Lower leg skin (tissue), 3 donors: Measurements from ENCODE around the gene HIPK1.

Source experiments
- POLR2A ChIP-seq, 2 donors: fragments of 450-650 bp; IDR thresholded peaks; one replicate each; pipeline ENCODE4 v1.6.1; 2016 to 2017; ENCODE audit warnings: antibody characterized with exemption in 2 of 2, mild to moderate bottlenecking in 1 of 2, moderate library complexity in 1 of 2
- TF ChIP-seq, protein P1 (sequence below), 3 donors: fragments of 450-650 bp; IDR thresholded peaks; one replicate each; pipeline ENCODE4 v1.5.1; 2016; ENCODE audit warnings: antibody characterized with exemption in 3 of 3, mild to moderate bottlenecking in 3 of 3, moderate library complexity in 2 of 3

DNA sequence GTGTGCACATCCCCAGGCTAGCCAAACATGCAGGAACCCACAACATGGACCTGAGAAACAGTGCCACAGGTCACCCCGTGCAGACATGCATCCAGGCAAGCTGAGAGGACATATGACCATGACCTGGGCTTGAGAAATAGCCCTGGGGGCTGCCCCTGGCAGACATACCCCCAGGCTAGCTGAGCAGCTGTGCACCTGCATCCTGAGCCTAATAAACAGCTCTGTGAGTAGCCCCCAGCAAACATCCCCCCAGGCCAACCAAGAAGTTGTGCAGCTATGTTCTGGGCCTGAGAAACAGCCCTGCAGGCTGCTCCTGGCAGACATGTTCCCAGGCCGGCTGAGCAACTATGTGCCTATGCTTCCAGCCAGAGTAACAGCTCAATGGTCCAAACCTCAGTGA, 64.6 kb downstream of the HIPK1 start:
- TF ChIP-seq, protein P1, sequence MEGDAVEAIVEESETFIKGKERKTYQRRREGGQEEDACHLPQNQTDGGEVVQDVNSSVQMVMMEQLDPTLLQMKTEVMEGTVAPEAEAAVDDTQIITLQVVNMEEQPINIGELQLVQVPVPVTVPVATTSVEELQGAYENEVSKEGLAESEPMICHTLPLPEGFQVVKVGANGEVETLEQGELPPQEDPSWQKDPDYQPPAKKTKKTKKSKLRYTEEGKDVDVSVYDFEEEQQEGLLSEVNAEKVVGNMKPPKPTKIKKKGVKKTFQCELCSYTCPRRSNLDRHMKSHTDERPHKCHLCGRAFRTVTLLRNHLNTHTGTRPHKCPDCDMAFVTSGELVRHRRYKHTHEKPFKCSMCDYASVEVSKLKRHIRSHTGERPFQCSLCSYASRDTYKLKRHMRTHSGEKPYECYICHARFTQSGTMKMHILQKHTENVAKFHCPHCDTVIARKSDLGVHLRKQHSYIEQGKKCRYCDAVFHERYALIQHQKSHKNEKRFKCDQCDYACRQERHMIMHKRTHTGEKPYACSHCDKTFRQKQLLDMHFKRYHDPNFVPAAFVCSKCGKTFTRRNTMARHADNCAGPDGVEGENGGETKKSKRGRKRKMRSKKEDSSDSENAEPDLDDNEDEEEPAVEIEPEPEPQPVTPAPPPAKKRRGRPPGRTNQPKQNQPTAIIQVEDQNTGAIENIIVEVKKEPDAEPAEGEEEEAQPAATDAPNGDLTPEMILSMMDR (IDR thresholded peaks at IDR 0.05): no peak
- no peak for TF ChIP-seq POLR2A (IDR thresholded peaks at IDR 0.05)
